Effector memory CD4-positive, alpha-beta T cell (primary cell): ENCODE measurements around the gene SZRD1.
A peak's percentile ranks its signal among the peaks of the same experiment; 100 is the strongest.

Source experiments
- DNase-seq, 3 donors: peaks; one replicate each; pipeline ENCODE4 v3.0.0-alpha.2; 2020
- H3K27ac ChIP-seq: 2 replicates; pipeline ENCODE4 v1.7.0; 2013; ENCODE audit warnings: mild to moderate bottlenecking, low read length, moderate library complexity; ENCODE audit not compliant: insufficient read depth, poor library complexity, severe bottlenecking
- H3K27me3 ChIP-seq: replicated peaks from 2 replicates; pipeline ENCODE4 v1.7.0; 2013; ENCODE audit warnings: mild to moderate bottlenecking, low read length; ENCODE audit not compliant: insufficient read depth, control insufficient read depth, poor library complexity, severe bottlenecking
- H3K36me3 ChIP-seq: 2 replicates; pipeline ENCODE4 v1.7.0; 2013; ENCODE audit warnings: mild to moderate bottlenecking, low read length, moderate library complexity; ENCODE audit not compliant: control insufficient read depth, insufficient read depth
- H3K4me1 ChIP-seq: 2 replicates; pipeline ENCODE4 v1.7.0; 2013; ENCODE audit warnings: low read length, mild to moderate bottlenecking; ENCODE audit not compliant: control insufficient read depth, insufficient read depth, poor library complexity, severe bottlenecking
- H3K4me3 ChIP-seq: 2 replicates; pipeline ENCODE4 v1.7.0; 2013; ENCODE audit warnings: low read length, low read depth, mild to moderate bottlenecking; ENCODE audit not compliant: insufficient read depth, poor library complexity, severe bottlenecking
- H3K9me3 ChIP-seq: 2 replicates; pipeline ENCODE4 v1.7.0; 2013; ENCODE audit warnings: mild to moderate bottlenecking, low read length, moderate library complexity; ENCODE audit not compliant: control insufficient read depth

Gene SZRD1

DNA sequence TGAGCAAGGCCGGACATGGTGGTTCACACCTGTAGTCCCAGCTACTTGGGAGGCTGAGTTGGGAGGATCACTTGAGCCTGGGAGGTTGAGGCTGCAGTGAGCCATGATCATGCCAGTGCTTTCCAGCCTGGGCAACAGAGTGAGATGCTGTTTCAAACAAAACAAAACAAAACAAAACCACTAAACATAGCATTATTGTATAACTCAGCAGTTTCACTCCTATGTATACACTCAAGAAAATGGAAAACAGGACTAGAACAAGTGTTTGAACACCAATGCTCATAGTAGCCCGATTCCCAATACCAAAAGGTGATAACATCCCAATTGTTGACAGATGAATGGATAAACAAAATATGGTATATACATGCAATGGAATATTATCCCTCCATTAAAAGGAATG lies 71.5 kb downstream of the SZRD1 start:
- H3K27ac ChIP-seq = no peak overlapping the region
- no peaks in the 10 kb centered on the region for H3K9me3 ChIP-seq
- no peak for DNase-seq
- peaks cover 8% of the 10 kb centered on the region for H3K36me3 ChIP-seq
- no peaks in the 10 kb centered on the region for H3K27me3 ChIP-seq
- peaks cover 30% of the 10 kb centered on the region for H3K4me1 ChIP-seq
- no peak overlapping the region for H3K4me3 ChIP-seq

DNA sequence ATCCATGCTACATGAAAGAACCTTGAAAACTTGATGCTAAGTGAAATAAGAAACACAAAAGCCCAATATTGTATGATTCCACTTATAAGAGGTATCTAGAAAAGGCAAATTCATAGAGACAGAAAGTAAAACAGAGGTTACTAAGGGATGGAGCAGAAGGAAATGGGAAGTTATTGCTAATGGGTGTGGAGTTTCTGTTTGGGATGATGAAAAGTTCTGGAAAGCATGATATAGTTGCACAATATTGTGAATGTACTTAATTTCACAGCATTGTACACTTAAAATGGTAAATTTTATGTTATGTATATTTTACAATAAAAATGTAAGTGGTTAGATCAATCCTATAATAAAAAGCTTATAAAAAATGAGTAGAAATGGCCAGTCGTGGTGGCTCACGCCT lies 71.9 kb downstream of the SZRD1 start:
- Histone ChIP-seq H3K27ac (no peak overlapping the region), H3K36me3 (peaks cover 12% of the 10 kb centered on the region), H3K27me3 (no peaks in the 10 kb centered on the region), H3K4me3 (no peak overlapping the region), H3K4me1 (peaks cover 32% of the 10 kb centered on the region), H3K9me3 (no peaks in the 10 kb centered on the region)
- DNase-seq = no peak

DNA sequence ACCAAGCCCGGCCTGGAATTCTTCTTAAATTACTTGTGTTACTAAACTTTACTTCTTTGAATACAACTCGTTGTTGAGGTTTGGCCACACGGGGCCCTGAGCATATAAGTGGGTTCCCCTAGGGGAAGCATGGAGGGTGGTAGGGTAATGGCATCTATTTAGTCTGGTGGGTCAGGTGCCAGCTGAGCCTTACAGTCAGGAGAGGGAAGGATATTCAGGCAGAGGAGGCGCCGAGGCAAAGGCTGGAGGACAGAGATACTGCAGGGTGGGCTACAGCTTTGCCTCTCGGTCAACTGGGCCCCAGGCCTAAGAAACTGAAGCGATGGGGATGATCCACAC lies 73.1 kb downstream of the SZRD1 start:
- Histone ChIP-seq H3K4me1 (peaks cover 32% of the 10 kb centered on the region), H3K27me3 (no peaks in the 10 kb centered on the region), H3K4me3 (peak overlapping the region; percentile 82), H3K9me3 (no peaks in the 10 kb centered on the region), H3K27ac (peak overlapping the region; percentile 99), H3K36me3 (peaks cover 23% of the 10 kb centered on the region)
- DNase-seq = no peak

DNA sequence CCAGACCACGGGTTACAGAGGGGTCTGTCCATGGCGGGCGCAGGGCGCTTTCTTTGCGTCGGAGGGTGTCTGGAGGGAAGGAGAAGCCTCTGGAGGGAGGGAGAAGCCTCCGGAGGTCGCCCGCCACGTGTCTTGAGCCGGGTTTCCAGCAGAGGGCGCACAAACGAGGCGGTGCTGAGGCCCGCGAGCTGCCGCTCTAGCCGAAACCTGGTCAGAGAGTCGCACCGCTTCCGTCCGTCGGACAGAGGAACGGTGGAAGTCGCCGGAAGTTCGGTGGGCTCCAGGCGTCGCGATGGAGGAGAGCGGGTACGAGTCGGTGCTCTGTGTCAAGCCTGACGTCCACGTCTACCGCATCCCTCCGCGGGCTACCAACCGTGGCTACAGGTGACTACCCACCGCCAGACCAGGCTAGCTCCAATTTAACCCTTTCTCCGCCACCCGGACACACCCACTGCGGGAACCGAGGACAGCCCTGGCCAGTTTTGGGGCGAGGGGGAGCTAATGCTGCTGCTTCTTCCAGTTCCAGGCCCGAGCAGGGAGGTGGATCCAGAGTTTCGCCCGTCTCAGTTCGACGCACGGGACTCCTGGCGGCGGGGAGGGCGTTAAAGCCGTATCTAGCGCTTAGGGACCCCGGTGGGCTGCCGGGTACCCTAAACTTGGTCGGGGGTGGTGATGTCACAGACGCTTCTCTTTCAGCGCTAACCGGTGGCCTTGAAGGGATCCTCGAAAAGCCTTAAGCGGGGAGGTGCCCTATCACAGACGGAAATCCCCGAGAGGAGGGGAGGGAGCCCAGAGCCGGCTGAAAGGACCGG lies 73.6 kb downstream of the SZRD1 start, which contains the start of gene NECAP2:
TSS of gene NECAP2 (plus strand) at position 255 of the 812 bp plus-strand sequence. CDS start at position 293, 38 bp downstream.
- Histone ChIP-seq H3K4me1 (peaks cover 32% of the 10 kb centered on the region), H3K9me3 (no peaks in the 10 kb centered on the region), H3K27ac (peak within 1 kb of the TSS; percentile 99), H3K27me3 (no peaks in the 10 kb centered on the region), H3K36me3 (peaks cover 27% of the 10 kb centered on the region), H3K4me3 (peak within 1 kb of the TSS; percentile 82)
- peak; percentile 78 to 84 (median 79) for DNase-seq

DNA sequence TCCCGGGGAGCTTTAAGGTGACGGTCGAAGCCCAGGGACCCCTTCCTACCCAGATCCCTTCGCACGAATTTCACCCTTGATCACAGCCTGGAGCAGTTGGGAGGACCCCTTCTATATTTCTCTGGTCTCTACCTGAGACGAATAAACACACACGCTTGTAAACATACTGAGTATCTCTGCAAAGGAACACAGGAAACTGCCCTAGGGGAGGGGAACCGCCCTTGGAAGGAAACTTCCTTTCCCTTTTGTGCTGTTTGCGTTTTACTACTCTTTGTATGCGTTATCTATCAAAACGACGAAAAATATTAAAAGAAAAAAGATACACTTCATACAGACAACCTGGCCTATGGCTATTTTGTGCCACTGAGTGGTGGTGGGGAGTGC lies 74.2 kb downstream of the SZRD1 start:
- Histone ChIP-seq H3K27ac (peak overlapping the region; percentile 99), H3K36me3 (peaks cover 27% of the 10 kb centered on the region), H3K4me3 (peak overlapping the region; percentile 82), H3K9me3 (no peaks in the 10 kb centered on the region), H3K4me1 (peaks cover 32% of the 10 kb centered on the region), H3K27me3 (no peaks in the 10 kb centered on the region)
- no peak for DNase-seq

DNA sequence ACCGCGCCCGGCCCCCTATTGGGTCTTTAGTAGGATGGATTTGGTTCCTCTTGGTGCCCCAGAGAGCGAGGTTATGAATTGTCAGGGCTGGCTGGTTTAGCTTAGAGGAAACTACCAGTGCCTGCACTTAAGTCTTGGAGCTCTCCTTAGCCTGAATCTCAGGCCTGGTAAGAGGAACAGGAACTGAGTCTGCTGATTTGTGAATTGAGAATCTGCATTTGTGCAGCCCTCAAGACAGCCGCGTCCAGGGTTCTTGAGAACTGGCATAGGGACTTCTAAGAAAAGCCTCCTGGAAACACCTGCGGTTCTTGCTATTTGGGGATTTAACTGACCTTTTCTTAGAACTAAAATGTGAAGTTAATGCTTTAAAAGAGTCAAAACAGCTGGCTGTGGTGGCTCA lies 75.2 kb downstream of the SZRD1 start:
- H3K4me1 ChIP-seq = peaks cover 32% of the 10 kb centered on the region
- no peak for DNase-seq
- H3K36me3 ChIP-seq = peaks cover 32% of the 10 kb centered on the region
- no peak overlapping the region for H3K4me3 ChIP-seq
- no peaks in the 10 kb centered on the region for H3K27me3 ChIP-seq
- peak overlapping the region; percentile 36 for H3K27ac ChIP-seq
- no peaks in the 10 kb centered on the region for H3K9me3 ChIP-seq

DNA sequence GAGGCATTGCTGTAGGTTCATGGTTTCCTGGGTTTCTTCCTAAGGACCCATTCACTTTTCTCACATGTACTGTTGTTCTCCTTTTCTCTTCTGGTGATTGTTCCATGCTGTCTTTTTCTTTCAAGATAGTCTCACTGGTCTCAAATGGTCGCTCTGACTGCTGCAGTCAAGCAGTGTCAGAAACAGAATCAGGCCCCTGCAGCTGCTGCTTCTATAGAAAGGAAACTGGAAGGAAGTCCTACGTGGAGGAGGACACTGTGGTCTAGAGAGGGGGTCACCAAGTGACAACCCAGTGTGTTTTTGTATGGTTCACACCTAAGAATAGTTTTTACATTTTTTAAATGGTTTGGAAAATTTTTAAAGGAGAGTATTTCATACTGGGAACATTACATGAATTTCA lies 75.9 kb downstream of the SZRD1 start:
- no peaks in the 10 kb centered on the region for H3K27me3 ChIP-seq
- DNase-seq = no peak
- H3K4me1 ChIP-seq = peaks cover 32% of the 10 kb centered on the region
- peak overlapping the region; percentile 36 for H3K27ac ChIP-seq
- no peaks in the 10 kb centered on the region for H3K9me3 ChIP-seq
- H3K4me3 ChIP-seq = no peak overlapping the region
- peaks cover 39% of the 10 kb centered on the region for H3K36me3 ChIP-seq

DNA sequence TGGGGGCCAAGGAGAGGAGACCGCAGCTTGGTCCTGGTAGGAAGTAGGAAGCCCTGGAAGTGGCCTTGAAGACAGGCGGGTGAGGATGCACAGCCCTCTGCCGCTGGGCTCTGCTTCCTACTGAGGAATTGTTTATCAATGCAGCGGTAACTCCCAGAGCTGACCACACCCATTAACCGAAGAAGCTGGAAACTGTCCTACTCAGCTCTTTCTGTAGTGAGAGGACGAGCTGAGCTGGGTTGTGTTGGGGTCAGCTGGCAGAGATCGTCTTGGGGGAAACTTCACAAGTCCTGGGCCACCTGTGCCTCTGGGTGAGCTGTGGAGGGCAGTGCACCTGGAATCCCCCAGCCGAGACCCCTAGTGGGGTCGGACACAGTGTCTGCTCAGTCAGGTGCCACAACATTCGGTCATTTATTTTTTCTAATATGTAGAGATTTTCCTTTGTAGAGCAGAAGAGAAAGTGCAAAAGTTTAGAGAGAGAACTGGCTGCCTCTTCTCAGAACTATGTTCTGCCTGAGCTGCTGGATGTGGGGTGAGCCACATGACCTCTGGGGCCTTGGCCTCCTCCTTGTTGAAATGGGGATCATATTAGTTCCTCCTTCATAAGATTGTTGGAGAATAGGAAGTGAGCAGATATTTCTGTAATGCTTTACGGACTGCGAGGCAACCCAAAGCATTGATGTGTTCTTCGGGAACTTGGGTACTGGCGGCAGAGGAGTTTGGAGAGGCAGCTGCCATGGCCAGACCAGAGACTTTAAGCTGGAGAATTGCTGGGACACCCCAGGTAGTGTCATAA lies 77.1 kb downstream of the SZRD1 start:
- Histone ChIP-seq H3K27me3 (no peaks in the 10 kb centered on the region), H3K4me1 (peaks cover 32% of the 10 kb centered on the region), H3K27ac (peak overlapping the region; percentile 2), H3K4me3 (no peak overlapping the region), H3K9me3 (no peaks in the 10 kb centered on the region), H3K36me3 (peaks cover 51% of the 10 kb centered on the region)
- no peak for DNase-seq

DNA sequence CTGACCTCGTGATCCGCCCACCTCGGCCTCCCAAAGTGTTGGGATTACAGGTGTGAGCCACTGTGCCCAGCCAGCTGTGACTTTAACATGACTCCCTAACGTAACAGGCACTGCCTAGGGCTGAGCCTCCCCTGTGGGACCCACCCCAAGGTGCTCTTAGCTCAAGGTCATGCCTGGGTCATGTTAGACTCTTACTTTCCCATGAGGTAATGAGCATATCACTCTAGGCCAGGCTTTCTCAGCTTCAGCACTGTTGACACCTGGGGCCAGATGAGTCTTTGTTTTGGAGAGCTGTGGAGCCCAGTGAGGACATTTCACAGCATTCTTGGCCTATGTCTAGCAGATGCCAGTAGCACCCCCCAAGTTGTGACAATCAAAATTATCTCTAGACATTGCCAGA lies 78.0 kb downstream of the SZRD1 start:
- H3K4me1 ChIP-seq = peaks cover 30% of the 10 kb centered on the region
- H3K36me3 ChIP-seq = peaks cover 60% of the 10 kb centered on the region
- DNase-seq = no peak
- no peak overlapping the region for H3K4me3 ChIP-seq
- H3K9me3 ChIP-seq = no peaks in the 10 kb centered on the region
- no peaks in the 10 kb centered on the region for H3K27me3 ChIP-seq
- no peak overlapping the region for H3K27ac ChIP-seq

DNA sequence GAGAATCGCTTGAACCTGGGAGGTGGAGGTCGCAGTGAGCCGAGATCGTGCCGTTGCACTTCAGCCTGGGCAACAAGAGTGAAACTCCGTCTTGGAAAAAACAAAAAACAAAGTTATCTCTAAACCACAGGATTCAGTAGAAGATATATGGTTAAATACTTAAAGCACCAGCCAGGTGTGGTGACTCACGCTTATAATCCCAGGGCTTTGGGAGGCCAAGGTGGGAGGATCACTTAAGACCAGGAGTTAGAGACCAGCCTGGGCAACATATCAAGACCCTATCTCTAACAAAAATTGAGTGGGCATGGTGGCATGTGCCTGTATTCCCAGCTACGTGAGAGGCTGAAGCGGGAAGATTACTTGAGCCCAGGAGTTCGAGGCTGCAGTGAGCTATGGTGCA lies 79.1 kb downstream of the SZRD1 start:
- Histone ChIP-seq H3K27ac (no peak overlapping the region), H3K9me3 (no peaks in the 10 kb centered on the region), H3K4me1 (peaks cover 26% of the 10 kb centered on the region), H3K27me3 (no peaks in the 10 kb centered on the region), H3K4me3 (no peak overlapping the region), H3K36me3 (peaks cover 71% of the 10 kb centered on the region)
- DNase-seq = no peak
